ENCODE data around the gene TXLNB. TPM values are rescaled to one million over a fixed set of nuclear protein-coding genes. Genes with fewer than 3 reads are reported as not detected.

The TXLNB gene
- total and polyA plus RNA-seq, 8 donors, result 0.55 to 2.2 (median 1.6) TPM

GRCh38 chr6:139282684-139283083 is 9.1 kb downstream of the TXLNB start:
- no peak for TF ChIP-seq CTCF (IDR thresholded peaks at IDR 0.05)
- H3K9me3 ChIP-seq, result no peaks in the 10 kb centered on the region
- no peaks in the 10 kb centered on the region for H3K36me3 ChIP-seq
- peaks cover 0 to 9% of the 10 kb centered on the region in 2 donors for H3K4me1 ChIP-seq
- intact Hi-C loops (cut with DNase I), result no loop called here
- DNase-seq, result no peak
- H3K27me3 ChIP-seq, result no peaks in the 10 kb centered on the region
- no peak overlapping the region for H3K27ac ChIP-seq
- no peak overlapping the region for H3K4me3 ChIP-seq
- ATAC-seq, result no peak

GRCh38 chr6:139278190-139278589 is 13.6 kb downstream of the TXLNB start:
- H3K4me1 ChIP-seq, result peaks cover 0 to 9% of the 10 kb centered on the region in 2 donors
- H3K4me3 ChIP-seq, result no peak overlapping the region
- intact Hi-C loops (cut with DNase I), result no loop called here
- H3K27ac ChIP-seq, result no peak overlapping the region
- no peaks in the 10 kb centered on the region for H3K36me3 ChIP-seq
- no peaks in the 10 kb centered on the region for H3K27me3 ChIP-seq
- no peak for TF ChIP-seq CTCF (IDR thresholded peaks at IDR 0.05)
- H3K9me3 ChIP-seq, result no peaks in the 10 kb centered on the region
- DNase-seq (no peak), ATAC-seq (no peak)

DNA sequence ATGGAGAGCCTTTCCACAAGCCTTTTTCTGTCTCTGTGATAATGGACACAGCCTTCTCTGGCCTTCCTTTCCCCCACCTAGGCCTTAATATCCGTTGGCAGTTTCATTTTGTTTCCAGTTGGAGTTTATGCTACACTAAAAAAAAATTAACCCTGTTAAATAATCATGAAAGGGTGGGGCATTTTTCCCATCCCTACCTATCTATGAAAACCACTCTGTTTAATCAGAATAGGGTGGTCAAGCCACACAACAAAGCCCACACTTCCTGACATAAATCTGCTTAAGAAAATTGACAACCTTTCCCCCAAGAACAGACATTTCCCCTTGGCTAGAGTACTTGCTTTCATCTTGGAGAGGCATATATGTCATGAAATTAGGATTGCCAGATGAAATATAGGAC is 14.2 kb downstream of the TXLNB start:
- Histone ChIP-seq H3K4me3 (no peak overlapping the region), H3K36me3 (no peaks in the 10 kb centered on the region), H3K27ac (no peak overlapping the region), H3K27me3 (no peaks in the 10 kb centered on the region), H3K9me3 (no peaks in the 10 kb centered on the region), H3K4me1 (peaks cover 0 to 9% of the 10 kb centered on the region in 2 donors)
- intact Hi-C loops (cut with DNase I), result no loop called here
- DNase-seq (no peak), ATAC-seq (no peak)
- TF ChIP-seq CTCF (IDR thresholded peaks at IDR 0.05), result no peak

GRCh38 chr6:139277161-139277560 is 14.6 kb downstream of the TXLNB start:
- no peaks in the 10 kb centered on the region for H3K27me3 ChIP-seq
- intact Hi-C loops (cut with DNase I), result no loop called here
- H3K27ac ChIP-seq, result no peak overlapping the region
- H3K4me1 ChIP-seq, result peaks cover 0 to 9% of the 10 kb centered on the region in 2 donors
- TF ChIP-seq CTCF (IDR thresholded peaks at IDR 0.05), result no peak
- H3K4me3 ChIP-seq, result no peak overlapping the region
- ATAC-seq, result no peak
- no peaks in the 10 kb centered on the region for H3K36me3 ChIP-seq
- no peak for DNase-seq
- H3K9me3 ChIP-seq, result no peaks in the 10 kb centered on the region

DNA sequence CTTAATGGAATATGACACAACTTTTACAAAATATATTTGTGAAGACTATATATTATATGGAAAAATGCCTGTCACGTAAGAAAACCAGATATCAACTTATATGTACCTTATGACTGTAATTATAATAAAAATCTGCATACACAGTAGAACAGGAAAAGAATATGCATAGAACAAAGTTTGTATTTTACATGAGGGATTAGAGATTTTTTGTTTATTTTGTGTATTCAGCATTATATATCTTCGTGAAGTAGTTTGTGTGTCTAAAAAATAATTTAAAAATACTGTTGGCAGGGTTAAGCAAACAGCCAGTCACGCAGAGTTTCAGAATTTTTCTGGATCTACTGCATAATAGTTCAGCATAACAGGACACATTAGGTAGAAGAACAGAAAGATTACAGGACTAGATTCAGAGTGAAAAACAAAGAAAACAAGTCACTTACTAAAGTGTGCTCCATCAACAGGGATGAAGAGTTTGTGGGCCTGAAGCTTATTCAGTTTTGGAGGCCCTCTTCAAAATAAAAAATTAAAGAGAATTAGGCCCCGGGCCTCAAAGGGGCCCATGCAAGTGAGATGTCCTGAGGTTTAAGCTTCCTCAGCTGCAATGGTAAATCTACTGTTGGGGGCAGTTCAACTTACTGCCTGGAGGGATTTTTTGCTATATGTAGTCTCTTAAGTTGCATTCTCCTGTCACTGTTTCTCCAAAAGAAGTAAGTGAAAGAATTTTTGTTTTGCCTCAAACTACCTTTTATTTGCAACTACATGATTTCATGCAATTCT is 16.3 kb downstream of the TXLNB start:
- no peaks in the 10 kb centered on the region for H3K36me3 ChIP-seq
- no peaks in the 10 kb centered on the region for H3K9me3 ChIP-seq
- H3K27ac ChIP-seq, result no peak overlapping the region
- ATAC-seq (no peak), DNase-seq (no peak)
- no peak for TF ChIP-seq CTCF (IDR thresholded peaks at IDR 0.05)
- no peak overlapping the region for H3K4me3 ChIP-seq
- no peaks in the 10 kb centered on the region for H3K27me3 ChIP-seq
- H3K4me1 ChIP-seq, result peaks cover 0 to 9% of the 10 kb centered on the region in 2 donors
- intact Hi-C loops (cut with DNase I), result no loop called here
